Measurements from ENCODE around the gene CCIN. TPM values are rescaled to one million over a fixed set of nuclear protein-coding genes. Genes with fewer than 3 reads are reported as not detected.

CCIN gene
- polyA plus RNA-seq, 3 donors: 0.11 to 2.3 (median 0.35) TPM

DNA sequence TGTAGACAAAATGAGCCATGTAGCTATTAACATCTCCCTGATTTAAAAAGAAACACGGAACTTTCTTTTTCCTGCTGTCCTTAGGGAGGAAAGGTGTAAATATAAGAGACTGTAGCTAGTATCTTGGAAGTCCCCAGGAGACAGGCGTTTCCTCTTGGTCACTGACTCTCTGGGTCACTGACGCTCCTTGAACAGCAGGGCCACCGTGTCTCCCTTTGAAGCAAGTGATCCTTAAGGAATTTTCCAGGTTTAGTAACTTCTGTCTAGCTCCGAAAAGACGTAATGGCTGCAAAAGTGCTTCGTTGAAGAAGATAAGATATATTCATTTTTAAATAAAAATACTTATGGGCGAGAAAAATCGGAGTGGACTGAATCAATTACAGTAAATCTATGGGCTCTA is 20.8 kb downstream of the CCIN start:
- Histone ChIP-seq H3K36me3 (replicated peaks in 1 of 2; ENCODE audit: control insufficient read depth in 1 of 2, insufficient read depth in 2 of 2, low read length in 2 of 2) (peaks cover 0 to 8% of the 10 kb centered on the region in 2 donors), H3K4me2 (replicated peaks; ENCODE audit: extremely low read depth, low read length, poor library complexity, severe bottlenecking) (peak overlapping the region; percentile 82), H2AFZ (ENCODE audit: insufficient read depth, low read depth, low read length, poor library complexity, severe bottlenecking) (peak overlapping the region; percentile 85), H3K4me1 (ENCODE audit: control insufficient read depth in 1 of 2, insufficient read depth in 2 of 2, low read length in 2 of 2) (peaks cover 31 to 40% of the 10 kb centered on the region in 2 donors), H3K79me2 (ENCODE audit: insufficient read depth, low read length) (peaks cover 43% of the 10 kb centered on the region), H3K27ac (ENCODE audit: low read depth in 1 of 2, low read length in 2 of 2) (peak overlapping the region; percentile 86 to 92), H3K9ac (ENCODE audit: insufficient read depth, low read length, poor library complexity, severe bottlenecking) (peak overlapping the region; percentile 92), H3K9me3 (replicated peaks in 1 of 2; ENCODE audit: control insufficient read depth in 1 of 2, insufficient read depth in 1 of 2, low read length in 2 of 2) (no peaks in the 10 kb centered on the region), H3K4me3 (replicated peaks in 1 of 3; ENCODE audit: low read depth in 2 of 3, low read length in 3 of 3) (peak overlapping the region; percentile 79 to 85 (median 84)), H4K20me1 (ENCODE audit: insufficient read depth, low read length) (peaks cover 37% of the 10 kb centered on the region), H3K27me3 (ENCODE audit: control insufficient read depth in 2 of 2, insufficient read depth in 2 of 2, low read length in 2 of 2) (no peaks in the 10 kb centered on the region)
- peak in 2 of 3 donors; percentile 41 to 65 for DNase-seq
- intact Hi-C loops (cut with micrococcal nuclease): no loop called here
- no peak for TF ChIP-seq CTCF (IDR thresholded peaks at IDR 0.05)
- Mint-ChIP-seq H3K4me1 (peaks cover 39% of the 10 kb centered on the region), H3K9me3 (no peaks in the 10 kb centered on the region), H3K36me3 (peaks cover 11 to 16% of the 10 kb centered on the region in 2 donors), H3K4me3 (peak overlapping the region; percentile 95 to 97), H3K27me3 (ENCODE audit: low read depth in 3 of 3) (peaks cover 5 to 8% (median 7%) of the 10 kb centered on the region in 3 donors), H3K27ac (peak overlapping the region in 6 of 7 donors; percentile 19 to 96 (median 92))
- 0% methylated on average over 2 of the region's 9 CpGs for WGBS (ENCODE audit: insufficient coverage)

GRCh38 chr9:36190388-36191289 is 21.5 kb downstream of the CCIN start, which contains the start of gene CLTA:
Gene CLTA, plus strand, starts transcription at chr9:36190921. Its CDS starts 136 bp downstream, at chr9:36191057.
- intact Hi-C loops (cut with micrococcal nuclease): no loop called here
- Mint-ChIP-seq H3K36me3 (peaks cover 17 to 22% of the 10 kb centered on the region in 2 donors), H3K4me1 (peaks cover 39% of the 10 kb centered on the region), H3K27ac (peak within 1 kb of the TSS; percentile 92 to 99 (median 95)), H3K27me3 (ENCODE audit: low read depth in 3 of 3) (peaks cover 5 to 8% (median 7%) of the 10 kb centered on the region in 3 donors), H3K4me3 (peak within 1 kb of the TSS; percentile 95 to 97), H3K9me3 (no peaks in the 10 kb centered on the region)
- Histone ChIP-seq H3K4me3 (replicated peaks in 1 of 3; ENCODE audit: low read depth in 2 of 3, low read length in 3 of 3) (peak within 1 kb of the TSS; percentile 79 to 85 (median 84)), H3K36me3 (replicated peaks in 1 of 2; ENCODE audit: control insufficient read depth in 1 of 2, insufficient read depth in 2 of 2, low read length in 2 of 2) (peaks cover 0 to 14% of the 10 kb centered on the region in 2 donors), H3K27me3 (ENCODE audit: control insufficient read depth in 2 of 2, insufficient read depth in 2 of 2, low read length in 2 of 2) (no peaks in the 10 kb centered on the region), H3K4me2 (replicated peaks; ENCODE audit: extremely low read depth, low read length, poor library complexity, severe bottlenecking) (peak within 1 kb of the TSS; percentile 82), H3K9ac (ENCODE audit: insufficient read depth, low read length, poor library complexity, severe bottlenecking) (peak within 1 kb of the TSS; percentile 92), H3K79me2 (ENCODE audit: insufficient read depth, low read length) (peaks cover 50% of the 10 kb centered on the region), H2AFZ (ENCODE audit: insufficient read depth, low read depth, low read length, poor library complexity, severe bottlenecking) (peak within 1 kb of the TSS; percentile 85), H3K4me1 (ENCODE audit: control insufficient read depth in 1 of 2, insufficient read depth in 2 of 2, low read length in 2 of 2) (peaks cover 31 to 40% of the 10 kb centered on the region in 2 donors), H3K9me3 (replicated peaks in 1 of 2; ENCODE audit: control insufficient read depth in 1 of 2, insufficient read depth in 1 of 2, low read length in 2 of 2) (no peaks in the 10 kb centered on the region), H3K27ac (ENCODE audit: low read depth in 1 of 2, low read length in 2 of 2) (peak within 1 kb of the TSS; percentile 86 to 92), H4K20me1 (ENCODE audit: insufficient read depth, low read length) (peaks cover 43% of the 10 kb centered on the region)
- DNase-seq: peak; percentile 97 to 99 (median 99)
- under 1% methylated on average over 63 of the region's 68 CpGs for WGBS (ENCODE audit: insufficient coverage)
- TF ChIP-seq CTCF (IDR thresholded peaks at IDR 0.05): peak; percentile 79

Measured in CD14-positive monocyte (primary cell).